OCI-LY3 (cell line): Measurements from ENCODE around the gene DCUN1D3.

ENCODE experiments used
- H2AFZ ChIP-seq: fragments of 200-600, 300-600 bp; shearing (Covaris generic); 2 replicates; pipeline ENCODE4 v1.6.0; 2014; ENCODE audit warnings: antibody characterized with exemption, low read depth, low read length
- H3K27ac ChIP-seq: fragments of 200-600, 300-600 bp; sonication (generic); 2 replicates; pipeline ENCODE4 v1.5.1; 2014; ENCODE audit warnings: mild to moderate bottlenecking, low read length, moderate library complexity, mixed read lengths
- H3K27me3 ChIP-seq: fragments of 200-600, 300-600 bp; sonication (generic); 2 replicates; pipeline ENCODE4 v1.6.1; 2014; ENCODE audit warnings: low read depth, low read length, mixed read lengths
- H3K36me3 ChIP-seq: fragments of 200-600, 300-600 bp; sonication (generic); replicated peaks from 2 replicates; pipeline ENCODE3; 2014; ENCODE audit warnings: low read depth, low read length, mixed read lengths
- H3K4me1 ChIP-seq: fragments of 300-600, 200-600 bp; sonication (generic); 2 replicates; pipeline ENCODE4 v1.6.1; 2014; ENCODE audit warnings: low read length, mixed read lengths
- H3K4me2 ChIP-seq: fragments of 200-600, 300-600 bp; sonication (generic); 2 replicates; pipeline ENCODE4 v1.6.1; 2014; ENCODE audit warnings: low read length, mixed read lengths
- H3K4me3 ChIP-seq: fragments of 300-600, 200-600 bp; sonication (generic); 2 replicates; pipeline ENCODE4 v1.5.1; 2014; ENCODE audit warnings: antibody characterized with exemption, mild to moderate bottlenecking, low read length, moderate library complexity
- H3K79me2 ChIP-seq: fragments of 300-600, 200-600 bp; shearing (Covaris generic); 2 replicates; pipeline ENCODE4 v1.6.1; 2014; ENCODE audit warnings: mild to moderate bottlenecking, low read length, mixed read lengths
- H3K9ac ChIP-seq: fragments of 300-600, 200-600 bp; shearing (Covaris generic); 2 replicates; pipeline ENCODE4 v1.6.0; 2014; ENCODE audit warnings: mild to moderate bottlenecking, low read length, moderate library complexity
- H3K9me3 ChIP-seq: fragments of 200-600, 300-600 bp; shearing (Covaris generic); 2 replicates; pipeline ENCODE4 v1.6.1; 2014; ENCODE audit warnings: low read length, mixed read lengths; ENCODE audit not compliant: insufficient read depth
- H4K20me1 ChIP-seq: fragments of 200-600, 300-600 bp; sonication (generic); 2 replicates; pipeline ENCODE4 v1.6.1; 2016; ENCODE audit warnings: low read length, mixed read lengths; ENCODE audit not compliant: insufficient read depth
- EZH2phosphoT487 ChIP-seq: fragments of 200-600 bp; shearing (Covaris generic); IDR thresholded peaks from 2 replicates; pipeline ENCODE4 v1.6.1; 2018; ENCODE audit warnings: antibody characterized with exemption, mixed run types, low read depth
- TF ChIP-seq, protein P1 (sequence below): fragments of 200-600, 300-600 bp; sonication (generic); IDR thresholded peaks from 2 replicates; pipeline ENCODE4 v1.5.1; 2014; ENCODE audit warnings: antibody characterized with exemption, low read length, low read depth

Gene DCUN1D3

DNA sequence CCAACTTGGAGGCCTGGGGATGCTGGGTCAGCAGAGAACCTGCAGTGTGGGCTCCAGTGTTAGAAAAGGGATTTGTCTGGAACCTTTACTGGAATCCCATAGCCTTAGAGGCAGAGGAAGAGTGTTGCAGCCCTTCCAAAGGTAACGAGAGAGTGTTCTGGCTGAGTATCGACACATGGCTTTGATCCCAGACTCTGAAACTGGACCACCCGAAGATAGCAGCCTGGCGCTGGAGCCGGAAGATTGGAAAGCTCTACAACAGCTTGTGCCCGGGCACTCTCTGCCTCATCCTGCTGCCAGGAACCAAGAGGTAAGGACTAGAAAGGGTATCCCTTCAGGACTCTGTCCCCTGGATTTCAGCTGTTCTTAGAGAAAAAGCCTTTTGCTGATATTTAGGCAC, 54.1 kb downstream of the DCUN1D3 start:
- H3K4me1 ChIP-seq = no peaks in the 10 kb centered on the region
- no peaks in the 10 kb centered on the region for H4K20me1 ChIP-seq
- H3K9me3 ChIP-seq = no peaks in the 10 kb centered on the region
- no peaks in the 10 kb centered on the region for H3K79me2 ChIP-seq
- H3K27me3 ChIP-seq = no peaks in the 10 kb centered on the region
- no peak overlapping the region for H3K9ac ChIP-seq
- H3K36me3 ChIP-seq = peaks cover 19% of the 10 kb centered on the region
- no peak overlapping the region for H3K4me3 ChIP-seq
- no peak overlapping the region for H3K27ac ChIP-seq
- no peak overlapping the region for H2AFZ ChIP-seq
- H3K4me2 ChIP-seq = no peak overlapping the region
- TF ChIP-seq, protein P1, sequence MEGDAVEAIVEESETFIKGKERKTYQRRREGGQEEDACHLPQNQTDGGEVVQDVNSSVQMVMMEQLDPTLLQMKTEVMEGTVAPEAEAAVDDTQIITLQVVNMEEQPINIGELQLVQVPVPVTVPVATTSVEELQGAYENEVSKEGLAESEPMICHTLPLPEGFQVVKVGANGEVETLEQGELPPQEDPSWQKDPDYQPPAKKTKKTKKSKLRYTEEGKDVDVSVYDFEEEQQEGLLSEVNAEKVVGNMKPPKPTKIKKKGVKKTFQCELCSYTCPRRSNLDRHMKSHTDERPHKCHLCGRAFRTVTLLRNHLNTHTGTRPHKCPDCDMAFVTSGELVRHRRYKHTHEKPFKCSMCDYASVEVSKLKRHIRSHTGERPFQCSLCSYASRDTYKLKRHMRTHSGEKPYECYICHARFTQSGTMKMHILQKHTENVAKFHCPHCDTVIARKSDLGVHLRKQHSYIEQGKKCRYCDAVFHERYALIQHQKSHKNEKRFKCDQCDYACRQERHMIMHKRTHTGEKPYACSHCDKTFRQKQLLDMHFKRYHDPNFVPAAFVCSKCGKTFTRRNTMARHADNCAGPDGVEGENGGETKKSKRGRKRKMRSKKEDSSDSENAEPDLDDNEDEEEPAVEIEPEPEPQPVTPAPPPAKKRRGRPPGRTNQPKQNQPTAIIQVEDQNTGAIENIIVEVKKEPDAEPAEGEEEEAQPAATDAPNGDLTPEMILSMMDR = no peak
- TF ChIP-seq EZH2phosphoT487 = no peak

DNA sequence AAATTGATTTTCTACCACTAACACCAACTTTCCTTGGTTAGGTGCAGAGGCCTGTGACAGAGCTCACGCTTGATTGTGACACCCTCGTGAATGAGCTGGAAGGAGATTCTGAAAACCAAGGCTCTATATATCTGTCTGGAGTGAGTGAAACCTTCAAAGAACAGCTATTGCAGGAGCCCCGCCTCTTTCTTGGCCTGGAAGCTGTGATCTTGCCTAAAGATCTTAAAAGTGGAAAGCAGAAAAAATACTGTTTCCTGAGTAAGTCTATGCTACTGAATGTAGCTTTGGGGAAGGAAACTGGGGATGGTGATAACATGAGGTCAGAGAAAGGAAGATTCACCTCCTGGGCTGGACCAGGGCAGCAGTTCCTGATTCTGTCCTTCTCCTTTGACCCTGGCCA, 55.6 kb downstream of the DCUN1D3 start:
- Histone ChIP-seq H3K79me2 (no peaks in the 10 kb centered on the region), H2AFZ (no peak overlapping the region), H3K9me3 (no peaks in the 10 kb centered on the region), H3K9ac (no peak overlapping the region), H3K27ac (no peak overlapping the region), H3K4me1 (no peaks in the 10 kb centered on the region), H3K4me3 (no peak overlapping the region), H3K27me3 (no peaks in the 10 kb centered on the region), H4K20me1 (no peaks in the 10 kb centered on the region), H3K4me2 (no peak overlapping the region), H3K36me3 (peaks cover 27% of the 10 kb centered on the region)
- no peak for TF ChIP-seq EZH2phosphoT487
- TF ChIP-seq, protein P1 = no peak

DNA sequence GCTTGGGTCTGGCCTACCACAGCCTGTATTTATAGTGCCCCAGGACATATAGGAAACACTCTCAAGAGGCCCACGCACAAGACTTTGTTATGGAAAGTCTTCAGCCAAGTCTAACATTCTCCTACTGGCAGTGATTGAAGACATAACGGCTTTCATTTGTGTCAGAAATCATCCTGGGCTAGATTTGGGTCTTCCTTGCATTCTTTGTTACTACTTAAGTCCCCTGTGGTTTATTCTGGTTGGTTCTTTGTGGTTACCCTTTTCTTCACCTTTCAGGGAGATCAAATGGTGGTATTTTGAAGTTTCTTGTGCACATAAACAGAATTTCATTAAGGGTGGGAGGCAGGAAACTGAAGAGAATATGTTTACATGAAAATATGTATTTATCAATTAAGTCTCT, 56.1 kb downstream of the DCUN1D3 start:
- Histone ChIP-seq H2AFZ (no peak overlapping the region), H3K4me3 (no peak overlapping the region), H3K9me3 (no peaks in the 10 kb centered on the region), H4K20me1 (no peaks in the 10 kb centered on the region), H3K27ac (no peak overlapping the region), H3K27me3 (no peaks in the 10 kb centered on the region), H3K36me3 (peaks cover 27% of the 10 kb centered on the region), H3K79me2 (no peaks in the 10 kb centered on the region), H3K4me1 (no peaks in the 10 kb centered on the region), H3K9ac (no peak overlapping the region), H3K4me2 (no peak overlapping the region)
- no peak for TF ChIP-seq EZH2phosphoT487
- TF ChIP-seq, protein P1 = no peak

DNA sequence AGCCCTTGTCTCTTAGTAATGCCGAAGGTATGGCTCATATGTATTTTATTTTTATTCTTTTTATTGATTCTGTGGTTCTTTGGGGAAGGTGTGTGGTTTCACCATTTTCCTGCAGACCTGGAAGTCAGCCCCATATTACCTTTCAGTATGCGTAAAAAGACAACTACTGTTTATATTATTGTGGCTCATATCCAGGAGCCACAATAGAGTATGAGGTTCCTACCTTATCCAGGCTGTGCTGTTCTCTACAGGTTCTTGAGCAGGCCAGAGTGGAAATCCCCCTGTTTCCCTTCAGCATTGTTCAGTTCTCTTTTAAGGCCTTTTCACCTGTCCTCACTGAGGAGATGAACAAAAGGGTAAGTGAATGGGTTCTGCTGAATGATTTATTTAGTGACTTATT, 60.7 kb downstream of the DCUN1D3 start:
- no peaks in the 10 kb centered on the region for H3K27me3 ChIP-seq
- H3K4me2 ChIP-seq = no peak overlapping the region
- H3K4me1 ChIP-seq = no peaks in the 10 kb centered on the region
- H3K9ac ChIP-seq = no peak overlapping the region
- H4K20me1 ChIP-seq = no peaks in the 10 kb centered on the region
- H3K36me3 ChIP-seq = peaks cover 49% of the 10 kb centered on the region
- no peak for TF ChIP-seq EZH2phosphoT487
- H3K27ac ChIP-seq = no peak overlapping the region
- no peak overlapping the region for H3K4me3 ChIP-seq
- no peaks in the 10 kb centered on the region for H3K79me2 ChIP-seq
- H2AFZ ChIP-seq = no peak overlapping the region
- H3K9me3 ChIP-seq = 0 out of 2 replicates have a peak, but pooled peaks cover 3% of the 10 kb centered on the region

DNA sequence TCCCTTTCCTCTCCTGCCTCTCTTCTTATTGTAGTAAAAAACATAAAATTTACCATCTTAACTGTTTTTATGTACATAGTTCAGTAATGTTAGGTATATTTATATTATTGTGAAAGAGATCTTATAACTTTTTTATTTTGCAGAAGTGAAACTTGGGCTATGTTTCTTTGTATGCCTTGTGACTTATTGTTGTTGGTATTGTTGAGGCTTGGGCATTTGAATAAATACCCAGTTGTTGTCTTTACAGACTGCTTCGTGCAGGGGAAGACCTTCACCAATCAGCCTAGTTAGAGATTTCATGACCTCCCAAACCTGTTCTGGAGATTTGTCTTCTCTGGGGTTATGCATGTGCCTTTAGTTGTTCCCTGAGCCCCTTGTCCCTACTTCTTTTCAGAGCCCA, 61.9 kb downstream of the DCUN1D3 start:
- H3K27me3 ChIP-seq = no peaks in the 10 kb centered on the region
- no peak overlapping the region for H3K9ac ChIP-seq
- H3K9me3 ChIP-seq = 0 out of 2 replicates have a peak, but pooled peaks cover 3% of the 10 kb centered on the region
- no peaks in the 10 kb centered on the region for H3K4me1 ChIP-seq
- TF ChIP-seq EZH2phosphoT487 = no peak
- no peak overlapping the region for H3K4me2 ChIP-seq
- peaks cover 50% of the 10 kb centered on the region for H3K36me3 ChIP-seq
- H4K20me1 ChIP-seq = no peaks in the 10 kb centered on the region
- no peak overlapping the region for H3K4me3 ChIP-seq
- no peak overlapping the region for H3K27ac ChIP-seq
- no peaks in the 10 kb centered on the region for H3K79me2 ChIP-seq
- H2AFZ ChIP-seq = no peak overlapping the region
